WERI-Rb-1 (cell line): ENCODE results near the gene ZBTB6.

Source experiments
- DNase-seq: peaks from one replicate; pipeline ENCODE4 v3.0.0-alpha.2; 2020
- H3K27ac ChIP-seq: fragments of 250-450 bp; sonication (Bioruptor Pico); 2 replicates; pipeline ENCODE4 v1.5.1; 2020; ENCODE audit warnings: mild to moderate bottlenecking, moderate library complexity
- H3K27me3 ChIP-seq: fragments of 250-450 bp; sonication (Bioruptor Pico); 2 replicates; pipeline ENCODE4 v1.5.1; 2021; ENCODE audit warnings: mild to moderate bottlenecking, low read depth, moderate library complexity; ENCODE audit not compliant: insufficient read depth, severe bottlenecking
- H3K36me3 ChIP-seq: fragments of 250-450 bp; sonication (Bioruptor Pico); 2 replicates; pipeline ENCODE4 v1.5.1; 2020; ENCODE audit warnings: mild to moderate bottlenecking, moderate library complexity
- H3K4me3 ChIP-seq: 2 replicates; pipeline ENCODE4 v1.5.1; 2011; ENCODE audit warnings: low read depth, mild to moderate bottlenecking, control low read depth, low read length
- H3K9me3 ChIP-seq: fragments of 250-450 bp; sonication (Bioruptor Pico); 2 replicates; pipeline ENCODE4 v1.5.1; 2021; ENCODE audit warnings: mild to moderate bottlenecking, moderate library complexity; ENCODE audit not compliant: severe bottlenecking
- TF ChIP-seq, protein P1 (sequence below): IDR thresholded peaks from 2 replicates; pipeline ENCODE4 v1.5.1; 2011; ENCODE audit warnings: low read depth, mild to moderate bottlenecking, control low read depth, inconsistent platforms, low read length

ZBTB6 gene

DNA sequence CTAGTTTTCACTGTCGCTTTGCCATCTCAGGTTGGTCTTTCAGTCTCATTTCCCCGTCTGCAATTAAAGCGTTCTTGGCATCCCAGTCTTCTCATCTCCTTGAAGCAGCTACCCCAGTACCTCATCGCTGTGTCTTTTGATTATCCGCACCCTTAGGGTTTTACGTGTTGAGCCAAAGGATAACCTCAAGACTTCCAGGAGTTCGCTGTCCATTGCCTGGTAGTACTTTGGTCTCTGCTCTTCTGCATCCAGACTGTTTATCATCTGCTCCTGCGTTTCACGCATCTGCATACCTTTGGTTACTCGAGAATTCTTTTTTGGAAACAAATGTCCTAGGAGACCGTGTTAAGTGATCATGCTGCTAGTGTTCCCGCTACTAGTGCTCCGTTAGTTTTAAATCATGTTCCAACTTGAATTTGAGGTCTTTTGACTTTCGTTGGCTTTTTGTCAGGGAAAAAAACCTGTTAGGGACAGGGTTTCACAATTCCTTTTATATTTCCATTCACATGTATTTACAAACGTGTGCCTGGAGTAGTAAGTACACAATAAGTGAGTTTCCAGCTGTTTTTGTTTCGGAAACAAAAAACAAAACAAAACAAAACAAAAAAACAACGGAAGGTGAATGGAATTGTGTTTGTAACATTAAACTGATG, 28.6 kb upstream of the ZBTB6 start:
- no peaks in the 10 kb centered on the region for H3K27me3 ChIP-seq
- H3K4me3 ChIP-seq: peak overlapping the region; percentile 90
- peak overlapping the region; percentile 92 for H3K27ac ChIP-seq
- TF ChIP-seq, protein P1, sequence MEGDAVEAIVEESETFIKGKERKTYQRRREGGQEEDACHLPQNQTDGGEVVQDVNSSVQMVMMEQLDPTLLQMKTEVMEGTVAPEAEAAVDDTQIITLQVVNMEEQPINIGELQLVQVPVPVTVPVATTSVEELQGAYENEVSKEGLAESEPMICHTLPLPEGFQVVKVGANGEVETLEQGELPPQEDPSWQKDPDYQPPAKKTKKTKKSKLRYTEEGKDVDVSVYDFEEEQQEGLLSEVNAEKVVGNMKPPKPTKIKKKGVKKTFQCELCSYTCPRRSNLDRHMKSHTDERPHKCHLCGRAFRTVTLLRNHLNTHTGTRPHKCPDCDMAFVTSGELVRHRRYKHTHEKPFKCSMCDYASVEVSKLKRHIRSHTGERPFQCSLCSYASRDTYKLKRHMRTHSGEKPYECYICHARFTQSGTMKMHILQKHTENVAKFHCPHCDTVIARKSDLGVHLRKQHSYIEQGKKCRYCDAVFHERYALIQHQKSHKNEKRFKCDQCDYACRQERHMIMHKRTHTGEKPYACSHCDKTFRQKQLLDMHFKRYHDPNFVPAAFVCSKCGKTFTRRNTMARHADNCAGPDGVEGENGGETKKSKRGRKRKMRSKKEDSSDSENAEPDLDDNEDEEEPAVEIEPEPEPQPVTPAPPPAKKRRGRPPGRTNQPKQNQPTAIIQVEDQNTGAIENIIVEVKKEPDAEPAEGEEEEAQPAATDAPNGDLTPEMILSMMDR: no peak
- no peak for DNase-seq
- peaks cover 19% of the 10 kb centered on the region for H3K36me3 ChIP-seq
- H3K9me3 ChIP-seq: no peaks in the 10 kb centered on the region

DNA sequence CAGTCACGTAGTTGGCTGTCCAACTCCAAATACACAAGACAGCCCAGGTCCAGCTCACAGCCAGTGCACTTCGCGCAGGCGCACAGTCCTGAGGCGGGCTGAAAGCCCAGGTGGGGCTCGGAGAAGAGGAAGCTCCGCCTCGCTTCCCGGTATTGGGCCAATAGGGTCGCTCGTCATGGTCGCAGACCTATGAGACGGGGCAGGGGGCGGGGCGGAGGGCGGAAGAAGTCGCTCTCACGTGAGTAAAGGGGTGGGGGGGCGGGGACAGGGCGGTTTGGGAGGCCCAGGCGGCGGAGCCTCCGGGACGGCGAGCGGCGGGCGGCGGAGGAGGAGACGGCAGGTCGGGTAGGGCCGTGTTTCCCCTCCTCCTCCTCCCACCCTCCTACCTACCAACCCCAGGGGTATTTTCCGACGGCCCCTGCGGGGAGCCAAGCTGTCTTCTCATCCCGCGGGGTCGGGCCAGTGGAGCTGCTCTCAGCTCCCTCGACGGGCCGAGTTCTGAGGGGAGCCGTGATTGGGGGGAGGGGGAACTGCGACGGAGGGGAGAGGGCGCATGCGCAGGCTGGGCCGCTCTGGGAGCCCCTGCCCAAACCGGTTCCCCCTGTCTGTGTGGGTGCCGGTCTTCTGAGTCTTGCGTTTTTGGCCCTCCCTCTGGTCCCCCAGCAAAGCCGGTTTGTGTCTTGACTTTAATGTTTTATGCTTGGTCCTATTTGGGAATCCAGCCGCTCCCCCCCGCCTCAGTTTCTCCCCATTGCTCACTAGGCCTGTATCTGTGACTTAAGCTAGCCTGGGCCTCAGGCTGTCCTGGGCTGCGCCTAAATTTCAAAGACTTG, 27.8 kb upstream of the ZBTB6 start, which contains the start of gene RABGAP1:
Gene RABGAP1 (plus strand): TSS at position 272 of the 833 bp plus-strand sequence. CDS start 16,040 bp downstream, outside the sequence.
- Histone ChIP-seq H3K36me3 (peaks cover 26% of the 10 kb centered on the region), H3K9me3 (no peaks in the 10 kb centered on the region), H3K27me3 (no peaks in the 10 kb centered on the region), H3K4me3 (peak within 1 kb of the TSS; percentile 90), H3K27ac (peak within 1 kb of the TSS; percentile 92)
- TF ChIP-seq, protein P1: no peak
- DNase-seq: peak; percentile 100

DNA sequence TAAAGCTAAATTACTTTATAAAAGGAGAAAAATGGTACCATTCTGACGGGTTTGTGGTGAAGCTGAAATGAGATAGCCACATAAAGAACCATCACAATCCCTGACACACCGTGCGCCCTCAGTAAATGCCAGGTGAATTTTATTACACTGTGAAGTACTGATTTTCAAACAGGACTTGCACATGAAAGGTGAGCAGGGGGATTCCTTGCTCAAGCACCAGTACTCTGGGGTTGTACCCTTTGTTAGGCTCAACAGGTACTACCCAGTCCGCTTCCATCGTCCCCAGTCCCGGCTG, 27.3 kb upstream of the ZBTB6 start:
- Histone ChIP-seq H3K9me3 (no peaks in the 10 kb centered on the region), H3K36me3 (peaks cover 27% of the 10 kb centered on the region), H3K4me3 (peak overlapping the region; percentile 31), H3K27ac (peak overlapping the region; percentile 54), H3K27me3 (no peaks in the 10 kb centered on the region)
- TF ChIP-seq, protein P1: no peak
- no peak for DNase-seq

DNA sequence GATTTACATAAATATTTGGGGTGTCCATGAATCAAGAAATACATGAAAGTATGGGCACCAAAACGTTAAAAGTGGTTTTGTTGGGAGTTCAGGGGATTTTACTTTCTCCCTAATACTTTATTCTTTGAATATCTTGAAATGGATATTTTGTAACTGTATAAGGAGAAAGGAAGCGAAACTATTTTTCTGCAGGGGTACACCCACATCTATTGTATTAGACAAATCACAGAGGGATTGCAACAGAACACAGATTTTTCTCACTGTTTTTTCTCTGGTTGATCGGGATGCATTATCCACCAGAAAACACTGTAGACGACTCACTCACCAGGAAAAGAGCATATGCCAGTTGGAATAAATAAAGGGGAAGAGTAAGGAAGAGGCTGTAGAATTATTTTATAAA, 26.5 kb upstream of the ZBTB6 start:
- H3K36me3 ChIP-seq: peaks cover 30% of the 10 kb centered on the region
- H3K27me3 ChIP-seq: no peaks in the 10 kb centered on the region
- no peak for DNase-seq
- TF ChIP-seq, protein P1: no peak
- H3K27ac ChIP-seq: no peak overlapping the region
- no peaks in the 10 kb centered on the region for H3K9me3 ChIP-seq
- H3K4me3 ChIP-seq: no peak overlapping the region

DNA sequence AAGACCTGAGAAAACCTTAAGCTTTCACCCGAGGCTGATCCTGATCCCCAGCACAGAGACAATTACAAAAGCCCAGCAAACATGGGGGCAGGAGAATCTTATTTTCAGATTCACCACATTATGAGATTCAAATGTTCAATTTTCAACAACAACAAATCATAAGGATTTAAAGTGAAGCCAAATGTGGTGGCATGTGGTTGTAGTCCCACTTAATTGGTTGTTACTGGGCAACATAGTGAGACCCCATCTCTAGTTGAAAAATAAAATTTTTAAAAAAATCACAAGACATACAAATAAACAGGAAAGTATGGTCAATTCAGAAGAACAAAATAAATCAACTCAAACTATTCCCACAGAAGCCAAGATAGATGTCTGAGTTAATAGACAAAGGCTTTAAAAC, 23.8 kb upstream of the ZBTB6 start:
- H3K27me3 ChIP-seq: no peaks in the 10 kb centered on the region
- peaks cover 31% of the 10 kb centered on the region for H3K36me3 ChIP-seq
- no peaks in the 10 kb centered on the region for H3K9me3 ChIP-seq
- TF ChIP-seq, protein P1: no peak
- no peak overlapping the region for H3K27ac ChIP-seq
- H3K4me3 ChIP-seq: no peak overlapping the region
- no peak for DNase-seq
